ENCODE data around the gene CD109. TPM values are rescaled to one million over a fixed set of nuclear protein-coding genes. Genes with fewer than 3 reads are reported as not detected.
"Not testable (repeated sequence)": the region's sequence is repeated elsewhere in the genome, so short reads cannot be mapped to it uniquely, and the experiment has no call there.

Gene CD109
- polyA plus RNA-seq, 4 donors: 12.7 to 16.8 (median 14.8) TPM

DNA sequence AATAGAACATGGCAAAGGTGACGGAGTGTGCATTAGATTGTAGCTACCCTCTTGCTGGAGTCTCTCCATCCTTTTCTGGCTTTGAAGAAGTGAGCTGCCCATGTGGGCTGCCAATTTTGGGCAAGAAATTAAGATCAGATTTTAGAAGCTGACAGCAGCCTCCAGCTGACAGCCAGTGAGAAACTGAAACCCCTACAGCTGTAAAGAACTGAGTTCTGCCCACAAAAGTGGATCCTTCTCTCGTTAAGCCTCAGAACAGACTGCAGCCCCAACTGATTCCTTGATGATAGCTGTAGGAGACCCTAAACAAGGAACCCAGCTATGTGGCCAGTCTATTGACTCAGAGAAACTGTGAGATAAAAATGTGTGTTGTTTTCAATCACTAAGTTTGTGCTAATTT lies 134.1 kb downstream of the CD109 start:
- DNase-seq (ENCODE audit: low read depth in 4 of 4, low spot score in 3 of 4): no peak

DNA sequence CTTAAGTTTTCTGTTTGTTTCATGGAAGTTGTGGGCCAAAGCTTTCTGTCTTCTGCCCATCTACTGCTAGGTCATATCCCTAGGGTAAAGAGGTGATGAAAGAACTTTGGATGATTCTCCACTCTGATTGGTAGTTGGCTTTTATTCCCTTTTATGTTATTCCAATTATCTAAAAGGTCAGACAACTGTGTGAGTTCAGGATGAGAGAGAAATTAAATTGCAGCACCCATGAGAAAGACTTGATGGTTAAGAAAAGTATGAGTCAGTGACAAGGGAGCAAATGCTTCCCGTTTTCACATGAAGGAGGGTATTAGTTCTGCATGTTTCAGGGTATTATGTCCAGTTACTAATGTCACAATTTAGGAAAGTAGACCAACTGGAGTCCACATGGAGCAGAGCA lies 136.3 kb downstream of the CD109 start:
- no peak for DNase-seq (ENCODE audit: low read depth in 4 of 4, low spot score in 3 of 4)

DNA sequence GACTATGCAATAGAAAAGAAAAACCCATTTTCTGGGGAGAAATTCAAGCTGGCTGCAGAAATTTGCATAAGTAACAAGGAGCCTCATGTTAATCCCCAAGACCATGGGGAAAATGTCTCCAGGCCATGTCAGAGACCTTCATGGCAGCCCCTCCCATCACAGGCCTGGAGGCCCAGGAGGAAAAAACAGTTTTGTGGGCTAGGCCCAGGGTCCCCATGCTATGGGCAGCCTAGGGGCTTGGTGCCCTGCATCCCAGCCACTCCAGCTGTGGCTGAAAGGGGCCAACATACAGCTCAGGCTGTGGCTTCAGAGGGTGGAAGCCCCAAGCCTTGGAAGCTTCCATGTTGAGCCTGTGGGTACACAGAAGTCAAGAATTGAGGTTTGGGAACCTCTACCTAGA lies 148.7 kb downstream of the CD109 start:
- not testable (repeated sequence) for DNase-seq (ENCODE audit: low read depth in 4 of 4, low spot score in 3 of 4)

DNA sequence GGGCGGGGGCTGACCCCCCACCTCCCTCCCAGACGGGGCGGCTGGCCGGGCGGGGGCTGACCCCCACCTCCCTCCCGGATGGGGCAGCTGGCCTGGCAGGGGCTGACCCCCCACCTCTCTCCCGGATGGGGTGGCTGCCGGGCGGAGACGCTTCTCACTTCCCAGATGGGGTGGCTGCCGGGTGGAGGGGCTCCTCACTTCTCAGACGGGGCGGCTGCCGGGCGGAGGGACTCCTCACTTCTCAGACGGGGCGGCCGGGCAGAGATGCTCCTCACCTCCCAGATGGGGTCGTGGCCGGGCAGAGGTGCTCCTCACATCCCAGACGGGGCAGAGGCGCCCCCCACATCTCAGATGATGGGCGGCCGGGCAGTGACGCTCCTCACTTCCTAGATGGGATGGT lies 155.0 kb downstream of the CD109 start:
- DNase-seq (ENCODE audit: low read depth in 4 of 4, low spot score in 3 of 4): not testable (repeated sequence)

DNA sequence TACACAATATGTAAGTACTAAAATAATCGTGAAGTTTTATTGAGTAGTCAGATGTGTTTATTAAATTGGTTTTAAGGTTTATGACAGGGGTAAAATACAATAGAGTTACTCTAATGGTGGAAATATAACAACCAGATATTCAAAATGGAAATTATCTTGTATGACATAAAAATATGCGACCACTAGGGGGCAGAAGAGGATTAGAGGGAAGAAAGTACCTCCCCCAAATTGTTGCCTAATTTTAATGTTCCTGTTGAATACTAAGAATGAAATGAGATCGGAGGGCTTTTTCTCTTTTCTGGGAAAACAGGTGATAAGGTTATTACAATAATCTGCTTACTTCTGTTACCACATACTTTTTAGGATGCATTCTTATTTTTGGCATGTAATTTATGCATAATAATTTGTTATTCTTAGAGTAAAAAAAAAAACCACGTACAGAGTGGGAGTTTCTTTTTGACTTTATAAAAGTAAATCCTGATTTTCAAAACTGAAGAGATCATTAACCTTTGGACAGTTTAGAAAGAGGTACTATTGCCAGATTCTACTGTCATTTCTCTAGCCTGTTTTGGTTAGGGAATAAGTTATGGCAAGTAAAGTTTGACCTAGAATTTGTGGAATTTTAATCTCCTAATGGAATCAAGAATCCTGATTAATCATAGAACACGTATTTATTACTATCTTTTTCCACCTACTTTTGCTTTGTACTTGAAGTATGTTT lies 159.2 kb downstream of the CD109 start:
- DNase-seq (ENCODE audit: low read depth in 4 of 4, low spot score in 3 of 4): peak in 3 of 4 donors; percentile 28 to 55 (median 51)

DNA sequence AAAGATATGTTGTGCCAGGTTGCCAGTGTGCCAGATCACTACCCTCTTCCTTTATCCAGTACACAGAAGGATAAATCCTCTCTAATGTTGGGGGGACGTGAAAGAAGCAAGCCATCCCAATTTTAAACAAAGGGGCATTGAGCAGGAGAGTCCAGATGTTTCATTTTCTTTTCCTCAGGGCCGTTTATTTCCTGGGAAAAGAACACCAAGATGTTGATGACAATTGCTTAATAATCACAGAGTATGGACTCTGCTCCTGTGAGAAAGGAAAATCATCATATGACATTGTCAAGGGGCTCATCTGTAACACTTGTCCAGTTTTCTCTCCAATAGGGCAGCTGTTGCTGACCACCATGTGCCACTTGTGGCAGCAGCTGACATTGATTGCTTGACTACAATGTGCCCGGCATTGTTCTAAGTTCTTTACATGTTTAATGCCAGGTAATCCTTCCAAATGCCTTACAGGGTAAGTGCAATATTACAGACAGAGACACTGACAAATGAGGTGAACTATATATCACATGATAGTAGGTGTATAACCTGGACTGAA lies 161.4 kb downstream of the CD109 start:
- no peak for DNase-seq (ENCODE audit: low read depth in 4 of 4, low spot score in 3 of 4)

DNA sequence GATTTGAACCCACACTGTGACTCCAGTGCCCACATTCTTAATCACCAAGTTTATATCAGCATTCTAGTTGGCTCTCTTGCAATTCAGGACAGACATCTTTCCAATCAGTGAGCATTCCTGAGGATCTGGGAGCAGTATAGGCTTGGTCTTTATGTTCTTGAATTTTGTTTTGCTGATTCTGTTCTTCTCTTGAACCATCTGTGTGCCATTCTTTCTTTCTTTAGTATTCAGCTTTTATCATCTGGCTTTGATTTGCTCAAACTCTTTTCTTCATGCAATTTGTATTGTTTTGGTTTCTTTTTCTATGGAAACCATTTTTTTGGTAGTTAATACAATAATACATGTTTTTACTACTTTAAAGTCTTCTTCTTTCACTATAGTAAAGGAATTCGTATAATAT lies 162.4 kb downstream of the CD109 start:
- DNase-seq (ENCODE audit: low read depth in 4 of 4, low spot score in 3 of 4): no peak

DNA sequence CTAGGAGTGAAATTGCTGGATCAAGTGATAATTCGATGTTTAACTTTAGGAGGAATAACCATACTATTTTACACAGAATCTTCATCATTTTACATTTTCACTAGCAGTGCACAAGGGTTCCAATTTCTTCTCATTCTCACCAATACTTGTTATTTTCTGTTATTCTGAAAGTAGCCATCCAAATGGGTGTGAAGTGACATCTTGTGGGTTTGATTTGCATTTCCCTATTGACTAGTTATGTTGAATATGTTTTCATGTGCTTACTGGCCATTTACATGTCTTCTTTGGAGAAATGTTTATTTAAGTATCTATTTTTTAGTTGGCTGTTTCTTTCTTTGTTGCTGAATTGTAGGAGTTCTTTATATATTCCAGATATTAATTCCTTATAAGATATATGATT lies 164.3 kb downstream of the CD109 start:
- DNase-seq (ENCODE audit: low read depth in 4 of 4, low spot score in 3 of 4): no peak

DNA sequence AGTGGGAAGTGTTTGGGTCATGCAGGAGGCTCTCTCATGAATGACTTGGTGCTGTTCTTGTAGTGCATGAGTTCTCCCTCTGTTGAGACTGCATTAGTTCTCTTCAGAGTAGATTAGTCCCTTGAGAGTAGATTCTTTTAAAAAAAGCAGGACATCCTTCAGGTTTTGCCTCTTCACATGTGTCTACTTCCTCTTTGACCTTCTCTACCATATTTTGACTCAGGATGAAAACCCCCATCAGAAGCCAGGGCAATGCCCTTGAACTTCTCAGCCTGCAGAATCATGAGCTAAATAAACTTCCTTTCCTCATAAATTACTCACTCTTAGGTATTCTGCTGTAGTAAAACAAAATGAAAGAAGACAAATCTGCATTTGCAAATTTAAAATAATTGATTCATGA lies 170.3 kb downstream of the CD109 start:
- no peak for DNase-seq (ENCODE audit: low read depth in 4 of 4, low spot score in 3 of 4)

DNA sequence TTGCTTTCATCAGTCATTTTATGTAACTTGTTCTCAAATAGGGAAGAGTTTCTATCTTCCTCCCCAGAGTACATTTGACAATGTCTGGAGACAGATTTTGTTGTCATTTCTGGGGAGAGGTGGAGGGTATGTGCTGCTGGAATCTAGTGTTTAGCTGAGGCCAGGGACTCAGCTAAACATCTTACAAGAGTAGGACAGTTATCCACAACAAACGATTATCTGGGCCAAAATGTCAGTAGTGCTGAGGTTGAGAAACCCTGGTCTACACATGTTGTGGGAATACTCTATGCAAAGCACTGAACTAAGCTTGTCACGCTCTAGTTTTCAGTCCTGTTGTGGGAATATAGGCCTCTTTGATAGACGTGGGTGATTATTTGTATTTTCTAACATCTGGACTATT lies 171.4 kb downstream of the CD109 start:
- no peak for DNase-seq (ENCODE audit: low read depth in 4 of 4, low spot score in 3 of 4)

DNA sequence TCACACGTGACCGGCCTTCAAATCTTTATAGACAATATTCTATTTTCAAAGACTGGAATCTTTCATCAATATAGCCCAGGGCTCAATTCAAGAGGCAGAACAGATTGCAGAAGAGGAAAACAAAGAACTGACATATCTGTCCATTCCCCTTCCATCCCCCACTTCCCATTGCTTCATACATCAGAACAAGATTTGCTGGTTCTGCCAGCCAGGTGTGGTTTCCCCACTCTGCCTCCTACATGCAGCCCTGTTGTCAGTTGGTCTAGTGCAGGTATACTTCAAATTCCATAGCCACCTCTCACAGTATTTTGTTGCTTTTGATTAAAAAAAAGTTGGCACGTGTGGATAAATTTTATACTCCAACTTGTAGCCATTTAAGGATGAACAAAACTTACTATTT lies 174.9 kb downstream of the CD109 start:
- DNase-seq (ENCODE audit: low read depth in 4 of 4, low spot score in 3 of 4): no peak

DNA sequence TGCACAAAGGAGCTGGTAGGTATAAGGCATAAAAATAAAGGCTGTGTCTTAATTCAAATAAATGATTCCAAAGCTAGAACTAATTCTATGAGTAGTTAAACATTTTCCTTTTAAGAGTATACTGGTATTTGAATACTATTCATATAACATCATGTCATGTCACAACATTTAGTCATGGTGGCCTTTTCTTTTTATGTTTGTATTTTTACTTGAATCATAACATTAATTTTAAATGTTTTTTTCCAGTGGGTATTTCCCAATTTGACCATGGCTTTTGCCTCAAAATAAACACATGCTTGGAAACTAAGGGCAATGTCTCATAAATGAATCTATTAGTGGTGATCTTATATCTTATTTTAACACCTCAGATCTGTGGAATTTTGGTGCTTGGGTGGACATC lies 177.1 kb downstream of the CD109 start:
- no peak for DNase-seq (ENCODE audit: low read depth in 4 of 4, low spot score in 3 of 4)

Other genes starting within 250 kb of the CD109 start
- gene CGAS, start 243.9 kb upstream of the CD109 start, polyA plus RNA-seq (ENCODE audit: insufficient read length in 4 of 4): 1 to 10 TPM; 3.1 to 3.9 (median 3.2) TPM
- gene MTO1, start 234.5 kb upstream of the CD109 start, polyA plus RNA-seq (ENCODE audit: insufficient read length in 4 of 4): 10 to 100 TPM; 29.8 to 39.1 (median 35.5) TPM
- over 10,000 TPM; 19,598 to 21,513 (median 20,563) TPM for gene EEF1A1, start 175.2 kb upstream of the CD109 start, polyA plus RNA-seq (ENCODE audit: insufficient read length in 4 of 4)
- gene SLC17A5, start 42.2 kb upstream of the CD109 start, polyA plus RNA-seq (ENCODE audit: insufficient read length in 4 of 4): 10 to 100 TPM; 18.4 to 23.5 (median 21.0) TPM

All from right renal pelvis (tissue), 4 donors.